IMR-90 (cell line): ENCODE data around the gene TMC4. TPM values are rescaled to one million over a fixed set of nuclear protein-coding genes. Genes with fewer than 3 reads are reported as not detected.

Experiments
- ATAC-seq: fragments of 200-7000 bp; cut with Tn5 transposase; 2 replicates; pipeline ENCODE4 v1.9.1; 2020; ENCODE audit warnings: low read depth, mild to moderate bottlenecking, moderate library complexity
- BruUV-seq: library from RNA; stranded (reverse); fragments of 400-500 nt; replicated peaks from 2 replicates; lab custom pipeline; 2021; lab: Mats Ljungman, UMichigan
- CTCF ChIA-PET: fragments of 300-600 bp; formaldehyde crosslinking; extraction: SDS; loops from one replicate; lab custom pipeline; 2021; ENCODE audit warnings: antibody characterized with exemption; lab: Yijun Ruan, JAX
- POLR2A ChIA-PET: fragments of 300-600 bp; sonication (Branson Sonifier 250); formaldehyde crosslinking; loops from one replicate; lab custom pipeline; 2022; ENCODE audit warnings: antibody characterized with exemption; ENCODE audit not compliant: unreplicated experiment; lab: Charles Lee
- DNase-seq: peaks from one replicate; pipeline ENCODE4 v3.0.0; 2013
- H2AFZ ChIP-seq: replicated peaks from 2 replicates; pipeline ENCODE3; 2013; ENCODE audit warnings: low read length, mild to moderate bottlenecking; ENCODE audit not compliant: poor library complexity
- H2AK5ac ChIP-seq: 2 replicates; pipeline ENCODE4 v1.6.1; 2013; ENCODE audit warnings: low read depth, low read length, inconsistent platforms
- H2AK9ac ChIP-seq: replicated peaks from 2 replicates; pipeline ENCODE3; 2013; ENCODE audit warnings: mild to moderate bottlenecking, low read depth, low read length, moderate library complexity; ENCODE audit not compliant: poor library complexity
- H2BK120ac ChIP-seq: 2 replicates; pipeline ENCODE4 v1.6.1; 2013; ENCODE audit warnings: low read depth, low read length, inconsistent platforms
- H2BK15ac ChIP-seq: 3 replicates; pipeline ENCODE4 v1.6.1; 2013; ENCODE audit warnings: low read depth, low read length, inconsistent platforms
- H2BK20ac ChIP-seq: 2 replicates; pipeline ENCODE4 v1.6.1; 2013; ENCODE audit warnings: low read depth, mild to moderate bottlenecking, inconsistent platforms, low read length, moderate library complexity
- H2BK5ac ChIP-seq: 2 replicates; pipeline ENCODE4 v1.6.1; 2013; ENCODE audit warnings: mild to moderate bottlenecking, low read depth, low read length, inconsistent platforms; ENCODE audit not compliant: poor library complexity, severe bottlenecking
- H3K14ac ChIP-seq: replicated peaks from 2 replicates; pipeline ENCODE4 v1.6.1; 2013; ENCODE audit warnings: low read depth, low read length, inconsistent platforms
- H3K18ac ChIP-seq: 2 replicates; pipeline ENCODE4 v1.6.1; 2013; ENCODE audit warnings: low read depth, low read length, control low read depth
- H3K23ac ChIP-seq: 2 replicates; pipeline ENCODE4 v1.6.1; 2013; ENCODE audit warnings: low read depth, low read length, inconsistent platforms
- H3K27ac ChIP-seq: 2 replicates; pipeline ENCODE4 v1.5.1; 2013; ENCODE audit warnings: mild to moderate bottlenecking, control low read depth, low read length; ENCODE audit not compliant: insufficient read depth
- H3K27me3 ChIP-seq: 2 replicates; pipeline ENCODE4 v1.6.1; 2013; ENCODE audit warnings: low read length; ENCODE audit not compliant: control insufficient read depth, insufficient read depth
- H3K36me3 ChIP-seq: 2 replicates; pipeline ENCODE4 v1.6.1; 2013; ENCODE audit warnings: low read length, mixed read lengths; ENCODE audit not compliant: control insufficient read depth, insufficient read depth
- H3K4ac ChIP-seq: 2 replicates; pipeline ENCODE4 v1.6.1; 2013; ENCODE audit warnings: low read depth, low read length, inconsistent platforms
- H3K4me1 ChIP-seq: 2 replicates; pipeline ENCODE4 v1.6.1; 2013; ENCODE audit warnings: low read length, mixed read lengths; ENCODE audit not compliant: control insufficient read depth, insufficient read depth
- H3K4me2 ChIP-seq: 2 replicates; pipeline ENCODE4 v1.6.1; 2013; ENCODE audit warnings: low read depth, mild to moderate bottlenecking, control low read depth, low read length, moderate library complexity
- H3K4me3 ChIP-seq: 2 replicates; pipeline ENCODE4 v1.5.1; 2013; ENCODE audit warnings: low read depth, mild to moderate bottlenecking, control low read depth, low read length, moderate library complexity; ENCODE audit not compliant: insufficient read depth
- H3K56ac ChIP-seq: 2 replicates; pipeline ENCODE4 v1.6.1; 2013; ENCODE audit warnings: low read length, inconsistent platforms; ENCODE audit not compliant: insufficient read depth; ENCODE audit errors: extremely low read depth
- H3K79me1 ChIP-seq, 2 experiments: 2 replicates each; pipeline ENCODE4 v1.6.1; 2013; ENCODE audit warnings: low read length in 2 of 2, inconsistent platforms in 1 of 2, low read depth in 1 of 2
- H3K9ac ChIP-seq: 2 replicates; pipeline ENCODE4 v1.6.1; 2013; ENCODE audit warnings: low read depth, low read length, control low read depth
- H3K9me1 ChIP-seq: 2 replicates; pipeline ENCODE4 v1.6.1; 2013; ENCODE audit warnings: low read length, inconsistent platforms; ENCODE audit not compliant: insufficient read depth
- H3K9me3 ChIP-seq: 2 replicates; pipeline ENCODE4 v1.6.1; 2013; ENCODE audit warnings: low read length; ENCODE audit not compliant: control insufficient read depth, insufficient read depth
- H4K20me1 ChIP-seq: 2 replicates; pipeline ENCODE4 v1.6.1; 2013; ENCODE audit warnings: low read length, inconsistent platforms; ENCODE audit not compliant: insufficient read depth
- H4K5ac ChIP-seq: 2 replicates; pipeline ENCODE4 v1.6.1; 2013; ENCODE audit warnings: mild to moderate bottlenecking, low read depth, low read length, control low read depth
- H4K8ac ChIP-seq, 2 experiments: 2 replicates each; pipeline ENCODE4 v1.6.1; 2013; ENCODE audit warnings: low read depth in 2 of 2, low read length in 2 of 2, control low read depth in 1 of 2, inconsistent platforms in 1 of 2
- H4K91ac ChIP-seq: 2 replicates; pipeline ENCODE4 v1.6.1; 2013; ENCODE audit warnings: low read depth, low read length, inconsistent platforms; ENCODE audit not compliant: insufficient read depth
- BHLHE40 ChIP-seq: fragments of 150-350 bp; IDR thresholded peaks from 2 replicates; pipeline ENCODE4 v1.6.1; 2016; ENCODE audit warnings: mild to moderate bottlenecking, low read depth, low read length
- CEBPB ChIP-seq: IDR thresholded peaks from 2 replicates; pipeline ENCODE4 v1.6.1; 2012; ENCODE audit warnings: low read depth, low read length, improper control_type of control experiment
- CHD1 ChIP-seq: IDR thresholded peaks from 2 replicates; pipeline ENCODE4 v1.6.1; 2012; ENCODE audit warnings: low read depth, low read length, improper control_type of control experiment
- CTCF ChIP-seq: conservative IDR thresholded peaks from 2 replicates; pipeline ENCODE4 v1.5.1; 2012; ENCODE audit warnings: mild to moderate bottlenecking, low read depth, low read length, improper control_type of control experiment
- FOS ChIP-seq: fragments of 150-350 bp; IDR thresholded peaks from 2 replicates; pipeline ENCODE4 v1.6.1; 2016; ENCODE audit warnings: low read depth, low read length
- MAFK ChIP-seq: IDR thresholded peaks from 2 replicates; pipeline ENCODE4 v1.6.1; 2012; ENCODE audit warnings: low read depth, low read length, improper control_type of control experiment
- MAZ ChIP-seq: IDR thresholded peaks from 2 replicates; pipeline ENCODE4 v1.6.1; 2012; ENCODE audit warnings: low read depth, mild to moderate bottlenecking, low read length, improper control_type of control experiment, moderate library complexity, borderline replicate concordance
- MXI1 ChIP-seq: IDR thresholded peaks from 2 replicates; pipeline ENCODE4 v1.6.1; 2012; ENCODE audit warnings: low read depth, mild to moderate bottlenecking, low read length, moderate library complexity, borderline replicate concordance
- NFE2L2 ChIP-seq: fragments of 150-350 bp; IDR thresholded peaks from 2 replicates; pipeline ENCODE4 v1.6.1; 2016; ENCODE audit warnings: low read depth, mild to moderate bottlenecking, low read length
- POLR2A ChIP-seq: IDR thresholded peaks from 2 replicates; pipeline ENCODE4 v1.6.1; 2012; ENCODE audit warnings: mild to moderate bottlenecking, low read depth, low read length
- RAD21 ChIP-seq: IDR thresholded peaks from 2 replicates; pipeline ENCODE4 v1.6.1; 2012; ENCODE audit warnings: low read length, improper control_type of control experiment
- RCOR1 ChIP-seq: IDR thresholded peaks from 2 replicates; pipeline ENCODE4 v1.6.1; 2012; ENCODE audit warnings: mild to moderate bottlenecking, low read length, improper control_type of control experiment; ENCODE audit not compliant: insufficient replicate concordance
- RFX5 ChIP-seq: IDR thresholded peaks from 2 replicates; pipeline ENCODE4 v1.8.0; 2012; ENCODE audit warnings: low read depth, mild to moderate bottlenecking, low read length, moderate library complexity
- SMC3 ChIP-seq: fragments of 150-350 bp; IDR thresholded peaks from 2 replicates; pipeline ENCODE4 v1.6.1; 2016; ENCODE audit warnings: low read depth, mild to moderate bottlenecking, antibody characterized with exemption, low read length, moderate library complexity
- USF2 ChIP-seq: fragments of 150-350 bp; IDR thresholded peaks from 2 replicates; pipeline ENCODE4 v1.6.1; 2017; ENCODE audit warnings: mild to moderate bottlenecking, antibody characterized with exemption, low read length, low read depth
- WGBS, 2 experiments: methylation state at CpG; one replicate each; pipeline versions ENCODE4 v1.1.5 to v1.1.7; 2013; ENCODE audit warnings: missing lambda C conversion rate in 2 of 2; ENCODE audit not compliant: insufficient read length in 1 of 2; ENCODE audit errors: extremely low coverage in 2 of 2; 5-methylcytosine and 5-hydroxymethylcytosine counted together
- dilution Hi-C: fragments of 300-500 bp; cut with HindIII; formaldehyde crosslinking; loops from one replicate; pipeline ENCODE4 v1.14.3; 2018; ENCODE audit warnings: low sequenced_read_pairs; ENCODE audit not compliant: unreplicated experiment
- in situ Hi-C: fragments of 300-500 bp; cut with MboI; formaldehyde crosslinking; loops from 3 replicates; pipeline ENCODE4 v1.14.3; 2019; ENCODE audit warnings: low sequenced_read_pairs, inconsistent platforms, mixed read lengths
- intact Hi-C: fragments of 100-400 bp; cut with micrococcal nuclease; formaldehyde crosslinking; loops from 2 replicates; pipeline ENCODE4 v1.10.0; 2022
- polyA plus RNA-seq, 3 experiments: library from polyadenylated mRNA; depleted of rRNA; stranded (reverse); fragments of >200 nt; gene quantifications; 2 replicates each; pipeline ENCODE4 v1.2.3, GENCODE V29; 2012; ENCODE audit warnings: low replicate concordance in 1 of 3
- total RNA-seq: library from RNA; depleted of rRNA; stranded (reverse); fragments of >200 nt; gene quantifications from 2 replicates; pipeline ENCODE4 v1.2.3, GENCODE V29; 2012
- TF ChIP-seq, protein P1 (sequence below): fragments of 150-350 bp; IDR thresholded peaks from 2 replicates; pipeline ENCODE4 v1.6.1; 2016; ENCODE audit warnings: low read depth, mild to moderate bottlenecking, low read length, moderate library complexity, borderline replicate concordance

TMC4 gene
- total and polyA plus RNA-seq, 2 of the 4 experiments (the other 2 are of a cell fraction): 0.72 to 1.1 TPM

- ChIA-PET POLR2A (no interaction called here), CTCF (no interaction called here)
- no peaks in the 10 kb centered on the region for H3K9me3 ChIP-seq
- no peak overlapping the region for H2AFZ ChIP-seq
- no peaks in the 10 kb centered on the region for H3K27me3 ChIP-seq
- no peak overlapping the region for H3K9ac ChIP-seq
- H3K4ac ChIP-seq: no peak overlapping the region
- WGBS, 2 experiments: 75% methylated on average over 16 of the region's 23 CpGs; no CpG with 5 or more reads in 1 of the 2 experiments
- peaks cover 45% of the 10 kb centered on the region for H3K36me3 ChIP-seq
- H2AK5ac ChIP-seq: no peak overlapping the region
- H4K5ac ChIP-seq: no peak overlapping the region
- in situ Hi-C loops (no loop called here), intact Hi-C loops (no loop called here), dilution Hi-C loops (no loop called here)
- H2AK9ac ChIP-seq: no peak overlapping the region
- H2BK5ac ChIP-seq: no peak overlapping the region
- H3K4me1 ChIP-seq: no peaks in the 10 kb centered on the region
- H3K79me1 ChIP-seq: peaks cover 4 to 9% of the 10 kb centered on the region in 2 experiments; a peak in 3 of 4 replicates
- H4K20me1 ChIP-seq: peaks cover 9% of the 10 kb centered on the region
- H3K4me2 ChIP-seq: no peak overlapping the region
- H3K27ac ChIP-seq: no peak overlapping the region
- no peak overlapping the region for H3K56ac ChIP-seq
- no peak overlapping the region for H4K8ac ChIP-seq
- DNase-seq (no peak), ATAC-seq (peak; percentile 56; the same call in 1 of the 2 replicates)
- H2BK20ac ChIP-seq: no peak overlapping the region
- H4K91ac ChIP-seq: no peak overlapping the region
- no peak overlapping the region for H3K23ac ChIP-seq
- H3K9me1 ChIP-seq: no peaks in the 10 kb centered on the region
- H3K4me3 ChIP-seq: no peak overlapping the region
- no peak overlapping the region for H2BK120ac ChIP-seq
- H3K18ac ChIP-seq: no peak overlapping the region
- no TSS peak for BruUV-seq
- H3K14ac ChIP-seq: no peak overlapping the region
- H2BK15ac ChIP-seq: no peak overlapping the region
- TF ChIP-seq FOS (no peak), BHLHE40 (no peak), RCOR1 (no peak), CEBPB (no peak), CTCF (no peak), CHD1 (no peak), RFX5 (no peak), NFE2L2 (no peak), SMC3 (no peak), MAZ (no peak), RAD21 (no peak), POLR2A (no peak), MAFK (no peak), USF2 (no peak), MXI1 (no peak)
- TF ChIP-seq, protein P1, sequence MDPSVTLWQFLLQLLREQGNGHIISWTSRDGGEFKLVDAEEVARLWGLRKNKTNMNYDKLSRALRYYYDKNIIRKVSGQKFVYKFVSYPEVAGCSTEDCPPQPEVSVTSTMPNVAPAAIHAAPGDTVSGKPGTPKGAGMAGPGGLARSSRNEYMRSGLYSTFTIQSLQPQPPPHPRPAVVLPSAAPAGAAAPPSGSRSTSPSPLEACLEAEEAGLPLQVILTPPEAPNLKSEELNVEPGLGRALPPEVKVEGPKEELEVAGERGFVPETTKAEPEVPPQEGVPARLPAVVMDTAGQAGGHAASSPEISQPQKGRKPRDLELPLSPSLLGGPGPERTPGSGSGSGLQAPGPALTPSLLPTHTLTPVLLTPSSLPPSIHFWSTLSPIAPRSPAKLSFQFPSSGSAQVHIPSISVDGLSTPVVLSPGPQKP: no peak
Measured at GRCh38 chr19:54178581-54179261, 5.8 kb upstream of the TMC4 start.
